Esophagus muscularis mucosa (tissue), 4 donors: ENCODE measurements around the gene CDH4. TPM values are rescaled to one million over a fixed set of nuclear protein-coding genes. Genes with fewer than 3 reads are reported as not detected.

ENCODE experiments used
- DNase-seq: peaks from one replicate; pipeline ENCODE4 v3.0.0-alpha.2; 2017; ENCODE audit errors: extremely low spot score
- H3K27ac ChIP-seq, 4 donors: fragments of 200-600 bp; sonication (generic); replicated peaks in 1 of 4; 1 replicate in 3 of 4; 2 replicates in 1 of 4; pipeline ENCODE4 v1.5.1; 2016 to 2019; ENCODE audit warnings: mild to moderate bottlenecking in 1 of 4
- H3K27me3 ChIP-seq, 4 donors: fragments of 200-600 bp; sonication (generic); one replicate each; pipeline versions ENCODE4 v1.5.1 to v1.6.0; 2016 to 2019
- H3K36me3 ChIP-seq, 4 donors: fragments of 200-600 bp; sonication (generic); one replicate each; pipeline ENCODE4 v1.5.1; 2016 to 2019
- H3K4me1 ChIP-seq, 4 donors: fragments of 200-600 bp; sonication (generic); one replicate each; pipeline ENCODE4 v1.5.1; 2016 to 2019
- H3K4me3 ChIP-seq, 4 donors: fragments of 200-600 bp; sonication (generic); 1 replicate in 2 of 4; 2 replicates in 2 of 4; pipeline ENCODE4 v1.5.1; 2016 to 2019; ENCODE audit warnings: mild to moderate bottlenecking in 4 of 4, moderate library complexity in 1 of 4
- H3K9me3 ChIP-seq, 4 donors: fragments of 200-600 bp; sonication (generic); 1 replicate in 3 of 4; 2 replicates in 1 of 4; pipeline ENCODE4 v1.5.1; 2016 to 2019
- CTCF ChIP-seq, 3 experiments: fragments of 200-600 bp in 2 of 3; fragments of 450-650 bp in 1 of 3; sonication (generic) in 2 of 3; IDR thresholded peaks; one replicate each; pipeline ENCODE4 v1.5.1; 2017 to 2019; ENCODE audit warnings: antibody characterized with exemption in 3 of 3, mild to moderate bottlenecking in 2 of 3, moderate library complexity in 1 of 3
- EP300 ChIP-seq: sonication (generic); formaldehyde crosslinking; IDR thresholded peaks from one replicate; pipeline ENCODE4 v1.6.1; 2017; ENCODE audit warnings: antibody characterized with exemption
- POLR2A ChIP-seq: fragments of 450-650 bp; IDR thresholded peaks from one replicate; pipeline ENCODE4 v1.6.1; 2017; ENCODE audit warnings: antibody characterized with exemption, moderate library complexity, mild to moderate bottlenecking, low read depth
- POLR2AphosphoS5 ChIP-seq, 2 donors: sonication (generic); formaldehyde crosslinking; IDR thresholded peaks; one replicate each; pipeline ENCODE4 v1.6.1; 2017; ENCODE audit warnings: antibody characterized with exemption in 2 of 2
- WGBS: methylation state at CpG from one replicate; pipeline ENCODE4 v1.1.5; 2018; 5-methylcytosine and 5-hydroxymethylcytosine counted together
- intact Hi-C: fragments of 100-400 bp; cut with DNase I; formaldehyde crosslinking; loops from one replicate; pipeline ENCODE4 v1.15.1; 2023
- total RNA-seq, 4 donors: library from RNA; depleted of rRNA; stranded (reverse); fragments of >200 nt; gene quantifications; one replicate each; pipeline versions ENCODE4 v1.1.0 to v1.2.1, GENCODE V29; 2016

Gene CDH4
- total RNA-seq, 4 donors from 2014 or later, result 0.42 to 1.3 (median 0.48) TPM

DNA sequence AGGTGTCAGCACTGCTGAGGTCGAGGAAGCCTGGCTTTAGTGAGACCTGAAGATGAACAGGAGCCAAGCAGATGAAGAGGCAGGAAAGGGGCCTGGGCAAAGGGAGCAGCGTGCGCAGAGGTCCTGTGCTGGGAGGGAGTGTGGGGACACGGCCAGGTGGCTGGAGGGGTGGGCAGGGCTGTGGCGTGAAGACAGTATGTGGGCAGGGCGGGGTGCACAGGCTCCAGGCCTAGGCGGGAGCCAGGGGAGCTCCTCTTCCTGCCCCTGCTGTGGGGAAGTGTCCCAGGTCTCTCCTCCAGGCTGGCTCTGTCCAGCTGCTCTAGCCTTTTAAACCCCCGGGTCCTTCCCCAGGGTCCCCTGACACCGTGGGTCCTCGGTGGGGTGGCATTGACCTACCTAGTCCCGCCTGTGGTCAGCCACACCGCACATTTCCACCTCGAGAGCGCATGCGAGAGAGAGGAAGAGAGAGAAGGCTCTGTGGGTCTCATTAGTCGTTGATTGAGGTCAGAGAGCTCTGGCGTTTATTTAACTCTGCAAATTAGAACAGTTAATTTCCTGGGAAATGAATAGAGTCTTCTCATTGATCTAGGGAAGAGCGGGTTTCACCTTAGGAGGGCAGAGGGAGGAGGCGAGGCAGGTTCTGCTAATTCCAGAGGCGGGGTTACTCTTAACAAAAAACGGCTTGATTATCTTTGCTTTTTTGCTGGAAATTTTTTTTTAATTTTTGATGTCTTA lies 68.8 kb downstream of the CDH4 start:
- no peak overlapping the region for H3K27ac ChIP-seq
- no peaks in the 10 kb centered on the region for H3K4me1 ChIP-seq
- no peak overlapping the region for H3K4me3 ChIP-seq
- DNase-seq, result no peak
- H3K27me3 ChIP-seq, result peaks cover 0 to 31% (median 0%) of the 10 kb centered on the region in 4 donors
- no peaks in the 10 kb centered on the region for H3K36me3 ChIP-seq
- intact Hi-C loops, result no loop called here
- no peaks in the 10 kb centered on the region for H3K9me3 ChIP-seq
- TF ChIP-seq CTCF (IDR thresholded peaks at IDR 0.05), result no peak
- 73% methylated on average over 21 of the region's 21 CpGs for WGBS

DNA sequence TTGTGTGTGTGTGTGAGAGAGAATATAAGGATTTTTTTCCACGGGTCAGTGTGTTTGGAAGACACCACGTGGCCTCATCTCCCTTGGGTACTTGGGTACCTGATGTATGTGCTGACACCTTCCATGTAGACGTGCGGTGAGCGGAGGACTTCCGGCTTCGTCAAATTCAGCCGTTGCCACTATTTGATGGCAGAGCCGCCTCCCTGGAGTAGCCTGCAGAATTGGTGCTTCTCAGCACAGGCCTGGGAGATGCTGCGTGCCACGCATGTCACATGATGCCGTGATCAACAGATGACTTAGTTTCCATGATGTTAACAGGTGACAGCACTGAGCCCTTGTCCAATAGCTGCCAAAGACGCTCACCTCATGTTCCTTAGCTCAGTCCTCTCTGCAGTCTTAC lies 69.4 kb downstream of the CDH4 start:
- intact Hi-C loops, result no loop called here
- no peaks in the 10 kb centered on the region for H3K9me3 ChIP-seq
- no peak overlapping the region for H3K4me3 ChIP-seq
- 90% methylated on average over 13 of the region's 13 CpGs for WGBS
- peaks cover 0 to 31% (median 0%) of the 10 kb centered on the region in 4 donors for H3K27me3 ChIP-seq
- TF ChIP-seq POLR2AphosphoS5 (IDR thresholded peaks at IDR 0.05), result no peak
- no peak for TF ChIP-seq EP300
- no peak for TF ChIP-seq CTCF (IDR thresholded peaks at IDR 0.05)
- TF ChIP-seq POLR2A, result no peak
- H3K4me1 ChIP-seq, result no peaks in the 10 kb centered on the region
- no peak for DNase-seq
- no peaks in the 10 kb centered on the region for H3K36me3 ChIP-seq
- no peak overlapping the region for H3K27ac ChIP-seq

GRCh38 chr20:61322151-61322865 lies 70.2 kb downstream of the CDH4 start:
- Histone ChIP-seq H3K27me3 (peaks cover 0 to 28% (median 0%) of the 10 kb centered on the region in 4 donors), H3K36me3 (no peaks in the 10 kb centered on the region), H3K9me3 (no peaks in the 10 kb centered on the region), H3K4me1 (no peaks in the 10 kb centered on the region), H3K4me3 (no peak overlapping the region), H3K27ac (no peak overlapping the region)
- no peak for DNase-seq
- TF ChIP-seq EP300, result no peak
- no peak for TF ChIP-seq POLR2AphosphoS5 (IDR thresholded peaks at IDR 0.05)
- intact Hi-C loops, result no loop called here
- WGBS, result 73% methylated on average over 10 of the region's 14 CpGs

- no peak overlapping the region for H3K27ac ChIP-seq
- no peaks in the 10 kb centered on the region for H3K4me1 ChIP-seq
- no peak overlapping the region for H3K4me3 ChIP-seq
- peaks cover 0 to 13% (median 0%) of the 10 kb centered on the region in 4 donors for H3K27me3 ChIP-seq
- intact Hi-C loops, result no loop called here
- no peaks in the 10 kb centered on the region for H3K9me3 ChIP-seq
- H3K36me3 ChIP-seq, result no peaks in the 10 kb centered on the region
- no peak for TF ChIP-seq POLR2AphosphoS5 (IDR thresholded peaks at IDR 0.05)
- TF ChIP-seq EP300, result no peak
- no peak for TF ChIP-seq POLR2A
- TF ChIP-seq CTCF (IDR thresholded peaks at IDR 0.05), result no peak
- no peak for DNase-seq
- WGBS, result 88% methylated on average over 6 of the region's 8 CpGs
Observed at GRCh38 chr20:61324906-61325305, 72.8 kb downstream of the CDH4 start.

DNA sequence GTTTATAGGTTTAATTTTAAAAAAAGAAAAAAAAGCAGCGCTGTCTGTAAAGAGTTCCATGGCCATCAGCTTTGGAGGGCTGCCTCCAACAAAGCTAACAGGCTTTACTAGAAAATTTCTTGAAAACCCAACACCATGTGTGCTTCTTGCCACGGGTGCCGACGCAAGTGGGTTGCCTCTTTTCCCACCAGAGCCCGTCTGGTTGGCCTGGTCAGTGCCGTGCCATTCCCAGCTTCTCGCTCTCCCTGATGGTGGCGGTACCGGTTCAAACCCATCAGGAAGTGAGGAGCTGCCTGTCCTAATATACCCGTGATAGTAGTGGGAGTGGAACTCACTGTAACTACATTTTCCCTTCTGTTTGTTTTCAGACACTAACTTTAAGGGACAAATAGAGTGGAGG lies 73.7 kb downstream of the CDH4 start:
- WGBS, result 71% methylated on average over 10 of the region's 10 CpGs
- DNase-seq, result no peak
- Histone ChIP-seq H3K4me1 (no peaks in the 10 kb centered on the region), H3K4me3 (no peak overlapping the region), H3K27me3 (peaks cover 0 to 6% (median 0%) of the 10 kb centered on the region in 4 donors), H3K27ac (no peak overlapping the region), H3K9me3 (no peaks in the 10 kb centered on the region), H3K36me3 (no peaks in the 10 kb centered on the region)
- TF ChIP-seq POLR2AphosphoS5 (IDR thresholded peaks at IDR 0.05) (no peak), POLR2A (no peak), CTCF (IDR thresholded peaks at IDR 0.05) (no peak), EP300 (no peak)
- intact Hi-C loops, result no loop called here
